PFSK-1 (cell line): ENCODE results near the gene BBOF1.

Source experiments
- FOXP2 ChIP-seq: optimal IDR thresholded peaks from 2 replicates; pipeline ENCODE3; 2011; ENCODE audit warnings: borderline replicate concordance, control low read depth, inconsistent platforms; ENCODE audit not compliant: insufficient read depth; ENCODE audit errors: extremely low read length, extremely low read depth
- POLR2AphosphoS5 ChIP-seq: IDR thresholded peaks from 2 replicates; pipeline ENCODE4 v1.6.1; 2012; ENCODE audit warnings: low read depth, mild to moderate bottlenecking, control low read depth, low read length, moderate library complexity
- SIN3A ChIP-seq: IDR thresholded peaks from 2 replicates; pipeline ENCODE4 v1.6.1; 2012; ENCODE audit warnings: mild to moderate bottlenecking, low read length, moderate library complexity, borderline replicate concordance; ENCODE audit not compliant: insufficient read depth
- TAF1 ChIP-seq: IDR thresholded peaks from 2 replicates; pipeline ENCODE4 v1.6.1; 2012; ENCODE audit warnings: low read length, control low read depth, borderline replicate concordance; ENCODE audit not compliant: insufficient read depth
- TF ChIP-seq, protein P1 (sequence below), 2 experiments: IDR thresholded peaks; 2 replicates each; pipeline versions ENCODE4 v1.6.1 to v1.8.0; 2011 to 2012; ENCODE audit warnings: low read depth in 2 of 2, low read length in 2 of 2, control low read depth in 1 of 2, inconsistent platforms in 1 of 2, mild to moderate bottlenecking in 1 of 2, moderate library complexity in 1 of 2; ENCODE audit not compliant: insufficient read depth in 1 of 2

BBOF1 gene

DNA sequence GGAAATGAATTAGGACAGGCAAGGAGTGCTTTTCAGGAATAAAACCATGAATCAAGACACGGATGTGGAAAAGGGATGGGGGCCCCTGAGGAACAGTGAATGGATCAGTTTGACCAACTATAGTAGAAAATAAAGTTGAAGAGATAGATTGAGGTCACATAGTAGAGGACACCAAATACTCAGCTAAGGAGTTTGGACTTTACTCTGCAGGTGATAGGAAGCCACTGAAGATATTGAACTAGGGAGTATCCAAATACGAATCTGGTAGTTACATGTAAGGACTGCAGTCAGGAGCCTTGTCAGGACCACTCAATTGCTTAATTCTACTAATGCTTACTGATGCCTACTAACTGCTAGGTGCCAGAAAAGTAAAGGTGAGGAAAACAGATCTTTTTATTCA is 20.4 kb upstream of the BBOF1 start:
- TF ChIP-seq TAF1 (no peak), POLR2AphosphoS5 (no peak), FOXP2 (no peak), SIN3A (no peak)
- TF ChIP-seq, protein P1, sequence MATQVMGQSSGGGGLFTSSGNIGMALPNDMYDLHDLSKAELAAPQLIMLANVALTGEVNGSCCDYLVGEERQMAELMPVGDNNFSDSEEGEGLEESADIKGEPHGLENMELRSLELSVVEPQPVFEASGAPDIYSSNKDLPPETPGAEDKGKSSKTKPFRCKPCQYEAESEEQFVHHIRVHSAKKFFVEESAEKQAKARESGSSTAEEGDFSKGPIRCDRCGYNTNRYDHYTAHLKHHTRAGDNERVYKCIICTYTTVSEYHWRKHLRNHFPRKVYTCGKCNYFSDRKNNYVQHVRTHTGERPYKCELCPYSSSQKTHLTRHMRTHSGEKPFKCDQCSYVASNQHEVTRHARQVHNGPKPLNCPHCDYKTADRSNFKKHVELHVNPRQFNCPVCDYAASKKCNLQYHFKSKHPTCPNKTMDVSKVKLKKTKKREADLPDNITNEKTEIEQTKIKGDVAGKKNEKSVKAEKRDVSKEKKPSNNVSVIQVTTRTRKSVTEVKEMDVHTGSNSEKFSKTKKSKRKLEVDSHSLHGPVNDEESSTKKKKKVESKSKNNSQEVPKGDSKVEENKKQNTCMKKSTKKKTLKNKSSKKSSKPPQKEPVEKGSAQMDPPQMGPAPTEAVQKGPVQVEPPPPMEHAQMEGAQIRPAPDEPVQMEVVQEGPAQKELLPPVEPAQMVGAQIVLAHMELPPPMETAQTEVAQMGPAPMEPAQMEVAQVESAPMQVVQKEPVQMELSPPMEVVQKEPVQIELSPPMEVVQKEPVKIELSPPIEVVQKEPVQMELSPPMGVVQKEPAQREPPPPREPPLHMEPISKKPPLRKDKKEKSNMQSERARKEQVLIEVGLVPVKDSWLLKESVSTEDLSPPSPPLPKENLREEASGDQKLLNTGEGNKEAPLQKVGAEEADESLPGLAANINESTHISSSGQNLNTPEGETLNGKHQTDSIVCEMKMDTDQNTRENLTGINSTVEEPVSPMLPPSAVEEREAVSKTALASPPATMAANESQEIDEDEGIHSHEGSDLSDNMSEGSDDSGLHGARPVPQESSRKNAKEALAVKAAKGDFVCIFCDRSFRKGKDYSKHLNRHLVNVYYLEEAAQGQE (IDR thresholded peaks at IDR 0.05; ENCODE audit: insufficient read depth in 1 of 2, low read depth in 2 of 2, low read length in 2 of 2), result no peak

DNA sequence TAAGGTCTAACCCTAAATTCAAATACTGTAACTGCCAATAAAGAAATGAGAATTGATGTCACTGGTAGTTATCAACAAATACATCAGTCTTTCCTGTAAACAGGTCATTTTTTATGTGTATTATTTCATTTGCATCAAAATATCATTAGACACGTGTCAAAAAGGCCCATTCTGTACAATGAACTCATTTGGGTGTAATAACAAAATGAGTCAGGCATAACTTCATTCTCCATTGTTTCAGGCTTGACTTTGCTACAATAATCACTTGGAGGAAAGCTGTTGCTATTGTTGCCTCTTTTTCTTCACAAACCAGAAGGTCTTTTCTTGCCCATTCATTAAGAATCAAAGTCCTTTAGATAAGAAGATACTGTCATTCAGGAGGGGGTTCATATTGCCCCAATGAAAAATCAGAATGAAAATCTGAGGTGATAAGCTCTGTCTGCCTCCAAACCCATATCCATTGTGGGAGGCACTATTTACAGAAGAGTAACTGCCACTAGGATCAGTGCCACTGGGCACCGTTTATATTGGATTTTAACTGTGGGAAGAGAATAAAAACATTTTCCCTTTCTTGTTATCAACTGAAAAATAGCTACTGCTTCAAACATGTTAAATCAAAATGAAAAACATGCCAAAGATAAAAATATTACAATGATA is 10.2 kb upstream of the BBOF1 start:
- TF ChIP-seq TAF1 (no peak), POLR2AphosphoS5 (no peak), SIN3A (no peak), FOXP2 (no peak)
- TF ChIP-seq, protein P1 (IDR thresholded peaks at IDR 0.05; ENCODE audit: insufficient read depth in 1 of 2, low read depth in 2 of 2, low read length in 2 of 2), result no peak

DNA sequence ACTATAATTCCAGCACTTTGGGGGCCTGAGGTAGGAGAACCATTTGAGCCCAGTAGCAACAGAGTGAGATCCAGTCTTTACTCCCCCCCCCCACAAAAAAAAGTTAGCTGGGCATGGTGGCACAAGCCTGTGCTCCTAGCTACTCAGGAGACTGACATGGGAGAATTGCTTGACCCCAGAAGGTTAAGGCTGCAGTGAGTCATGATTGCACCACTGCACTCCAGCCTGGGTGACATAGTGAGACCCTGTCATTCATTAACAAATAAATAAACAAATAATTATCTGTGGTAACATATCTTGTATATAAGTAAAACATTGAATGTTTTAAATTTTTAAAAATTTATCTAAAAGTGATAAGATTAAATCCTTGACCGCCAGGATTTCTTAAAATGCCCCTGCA is 4.8 kb upstream of the BBOF1 start:
- TF ChIP-seq FOXP2 (no peak), TAF1 (no peak), SIN3A (no peak)
- TF ChIP-seq, protein P1 (IDR thresholded peaks at IDR 0.05; ENCODE audit: insufficient read depth in 1 of 2, low read depth in 2 of 2, low read length in 2 of 2), result no peak

DNA sequence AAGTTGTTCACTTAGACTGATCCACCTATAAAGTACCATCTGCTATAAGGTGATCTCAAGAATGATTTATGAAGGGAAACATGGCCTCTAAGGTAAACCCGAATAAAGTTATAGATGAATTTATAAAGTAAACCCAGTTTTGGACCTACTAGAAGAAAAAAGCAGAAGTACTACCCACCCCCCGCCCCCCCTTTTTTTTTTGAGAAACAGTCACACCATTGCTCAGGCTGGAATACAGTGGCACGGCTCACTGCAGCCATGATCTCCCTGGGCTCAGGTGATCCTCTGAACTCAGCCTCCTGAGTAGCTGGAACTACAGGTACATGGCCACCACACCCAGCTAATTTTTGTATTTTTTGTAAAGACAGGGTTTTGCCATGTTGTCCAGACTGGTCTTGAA is 4.0 kb upstream of the BBOF1 start:
- TF ChIP-seq FOXP2 (no peak), TAF1 (no peak), SIN3A (no peak), POLR2AphosphoS5 (no peak)
- TF ChIP-seq, protein P1 (IDR thresholded peaks at IDR 0.05; ENCODE audit: insufficient read depth in 1 of 2, low read depth in 2 of 2, low read length in 2 of 2), result no peak

DNA sequence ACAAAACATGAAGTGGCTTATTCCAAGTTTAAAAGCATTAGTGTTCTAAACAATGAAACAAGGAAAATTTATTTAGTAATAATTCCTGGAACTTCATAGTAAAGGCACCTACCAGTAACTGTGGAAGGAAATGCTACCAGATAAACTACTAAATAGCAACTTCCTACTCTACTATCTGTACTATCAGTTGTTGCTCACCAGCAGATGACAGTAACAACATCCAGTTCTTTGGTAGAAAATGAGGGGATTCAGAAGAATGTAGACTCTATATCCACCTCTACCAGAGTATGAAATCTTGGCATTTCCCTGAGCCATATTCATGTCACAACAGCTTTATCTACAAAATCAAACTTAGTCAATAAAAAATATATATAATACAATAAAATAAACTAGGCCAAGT is 3.2 kb upstream of the BBOF1 start:
- no peak for TF ChIP-seq SIN3A
- no peak for TF ChIP-seq FOXP2
- TF ChIP-seq POLR2AphosphoS5, result no peak
- TF ChIP-seq, protein P1 (IDR thresholded peaks at IDR 0.05; ENCODE audit: insufficient read depth in 1 of 2, low read depth in 2 of 2, low read length in 2 of 2), result no peak
